GM12878 (cell line): ENCODE measurements around the gene MFSD6. TPM values are rescaled to one million over a fixed set of nuclear protein-coding genes. Genes with fewer than 3 reads are reported as not detected.

ENCODE experiments used
- ATAC-seq: fragments of 200-7000 bp; cut with Tn5 transposase; 3 replicates; pipeline ENCODE4 v1.9.1; 2020; ENCODE audit warnings: mild to moderate bottlenecking, moderate library complexity
- BruUV-seq: library from RNA; stranded (reverse); fragments of 400-500 nt; replicated peaks from 2 replicates; lab custom pipeline; 2021; lab: Mats Ljungman, UMichigan
- CTCF ChIA-PET: fragments of 300-600 bp; sonication (Branson Sonifier 250); formaldehyde crosslinking; extraction: SDS; loops from one replicate; lab custom pipeline; 2021; ENCODE audit warnings: inconsistent platforms; lab: Yijun Ruan, JAX
- POLR2A ChIA-PET: fragments of 350-600 bp; formaldehyde crosslinking; extraction: SDS; loops from one replicate; lab custom pipeline; 2021; ENCODE audit warnings: inconsistent platforms; lab: Charles Lee
- RAD21 ChIA-PET: fragments of 300-600 bp; sonication (Branson Sonifier 250); formaldehyde crosslinking; loops from one replicate; lab custom pipeline; 2023; ENCODE audit warnings: antibody characterized with exemption; ENCODE audit not compliant: unreplicated experiment; lab: Charles Lee
- SMC1A ChIA-PET: fragments of 300-600 bp; sonication (Branson Sonifier 250); formaldehyde crosslinking; loops from one replicate; lab custom pipeline; 2023; ENCODE audit not compliant: unreplicated experiment, uncharacterized antibody; lab: Charles Lee
- DNase-seq: peaks from one replicate; pipeline ENCODE4 v3.0.0-alpha.2; 2011; ENCODE audit warnings: low read depth, low spot score
- FAIRE-seq: peaks from 3 replicates; lab custom pipeline; 2011; peaks lifted over from hg19 to GRCh38; lab: Jason Lieb, UNC
- H2AFZ ChIP-seq: 2 replicates; pipeline ENCODE4 v1.6.0; 2011; ENCODE audit warnings: low read depth, low read length, control low read depth; ENCODE audit not compliant: control insufficient read depth
- H3K27ac ChIP-seq: 2 replicates; pipeline ENCODE4 v1.5.1; 2011; ENCODE audit warnings: control low read depth; ENCODE audit not compliant: control insufficient read depth, insufficient read depth
- H3K27me3 ChIP-seq, 2 experiments: replicated peaks in 1 of 2; 2 replicates each; pipeline versions ENCODE4 v1.6.0 to v1.6.1; 2011; ENCODE audit warnings: low read length in 1 of 2; ENCODE audit not compliant: control insufficient read depth in 2 of 2, insufficient read depth in 2 of 2
- H3K36me3 ChIP-seq, 2 experiments: 2 replicates each; pipeline ENCODE4 v1.5.1; 2011; ENCODE audit warnings: low read length in 1 of 2; ENCODE audit not compliant: control insufficient read depth in 2 of 2, insufficient read depth in 2 of 2
- H3K4me1 ChIP-seq: 2 replicates; pipeline ENCODE4 v1.6.1; 2011; ENCODE audit warnings: mild to moderate bottlenecking, low read length, moderate library complexity, mixed read lengths; ENCODE audit not compliant: control insufficient read depth, insufficient read depth
- H3K4me2 ChIP-seq: 2 replicates; pipeline ENCODE4 v1.6.0; 2011; ENCODE audit warnings: control low read depth; ENCODE audit not compliant: control insufficient read depth, insufficient read depth
- H3K4me3 ChIP-seq: fragments of 200-600 bp; sonication (generic); 2 replicates; pipeline ENCODE4 v1.5.1; 2016
- H3K79me2 ChIP-seq: 2 replicates; pipeline ENCODE4 v1.6.0; 2011; ENCODE audit warnings: low read length; ENCODE audit not compliant: control insufficient read depth, insufficient read depth
- H3K9ac ChIP-seq: 2 replicates; pipeline ENCODE4 v1.8.0; 2011; ENCODE audit warnings: low read length, control low read depth, mixed read lengths; ENCODE audit not compliant: control insufficient read depth, insufficient read depth
- H3K9me3 ChIP-seq: replicated peaks from 3 replicates; pipeline ENCODE4 v1.5.1; 2011; ENCODE audit warnings: mild to moderate bottlenecking, low read length; ENCODE audit not compliant: control insufficient read depth, insufficient read depth
- H4K20me1 ChIP-seq: 2 replicates; pipeline ENCODE4 v1.6.0; 2011; ENCODE audit not compliant: control insufficient read depth, insufficient read depth
- CBX5 ChIP-seq: sonication (generic); IDR thresholded peaks from 2 replicates; pipeline ENCODE4 v1.6.1; 2016; ENCODE audit warnings: low read depth, moderate library complexity, mild to moderate bottlenecking, inconsistent platforms
- CUX1 ChIP-seq: IDR thresholded peaks from 2 replicates; pipeline ENCODE4 v1.6.1; 2012; ENCODE audit warnings: improper control_type of control experiment, low read depth, low read length; ENCODE audit not compliant: insufficient replicate concordance
- NFYA ChIP-seq: IDR thresholded peaks from 2 replicates; pipeline ENCODE4 v1.6.1; 2011; ENCODE audit warnings: low read depth, mild to moderate bottlenecking, low read length, improper control_type of control experiment, borderline replicate concordance
- PBX3 ChIP-seq: IDR thresholded peaks from 2 replicates; pipeline ENCODE4 v1.6.1; 2011; ENCODE audit warnings: mild to moderate bottlenecking, low read depth, low read length, moderate library complexity; ENCODE audit not compliant: insufficient replicate concordance
- RELB ChIP-seq: fragments of 450-650 bp; IDR thresholded peaks from 2 replicates; pipeline ENCODE4 v1.6.1; 2017; ENCODE audit warnings: low read depth, mild to moderate bottlenecking, moderate library complexity
- RUNX3 ChIP-seq: IDR thresholded peaks from 2 replicates; pipeline ENCODE4 v1.6.1; 2012; ENCODE audit warnings: low read length, inconsistent platforms
- SPI1 ChIP-seq: IDR thresholded peaks from 2 replicates; pipeline ENCODE4 v1.6.1; 2011; ENCODE audit warnings: low read depth, mild to moderate bottlenecking, low read length, moderate library complexity, borderline replicate concordance; ENCODE audit not compliant: insufficient read depth
- SREBF1 ChIP-seq: IDR thresholded peaks from 2 replicates; pipeline ENCODE4 v1.6.1; 2012; ENCODE audit warnings: mild to moderate bottlenecking, low read length
- ZBTB40 ChIP-seq: fragments of 450-650 bp; IDR thresholded peaks from 2 replicates; pipeline ENCODE4 v1.6.1; 2016; ENCODE audit warnings: mild to moderate bottlenecking, moderate library complexity, borderline replicate concordance
- ZNF24 ChIP-seq: fragments of 450-650 bp; IDR thresholded peaks from 2 replicates; pipeline ENCODE4 v1.6.1; 2017; ENCODE audit warnings: antibody characterized with exemption, mild to moderate bottlenecking
- WGBS: methylation state at CpG from one replicate; pipeline ENCODE4 v1.1.6; 2016; ENCODE audit warnings: low lambda C conversion rate; ENCODE audit not compliant: insufficient replicate concordance, insufficient coverage; ENCODE audit errors: missing lambda C conversion rate; 5-methylcytosine and 5-hydroxymethylcytosine counted together
- in situ Hi-C: fragments of 300-500 bp; cut with MboI; formaldehyde crosslinking; loops from 9 replicates; pipeline ENCODE4 v1.14.3; 2018; ENCODE audit warnings: mixed read lengths
- intact Hi-C: fragments of 100-400 bp; cut with micrococcal nuclease; formaldehyde crosslinking; loops from one replicate; pipeline ENCODE4 v1.14.2; 2022; ENCODE audit not compliant: unreplicated experiment
- polyA plus RNA-seq, 11 experiments: library from polyadenylated mRNA; depleted of rRNA in 4 of 11; unstranded in 6 of 11; stranded (reverse) in 5 of 11; fragments of >200 nt; fragmentation: Nextera tagmentation in 4 of 11; fragmentation: Illumina TruSeq in 1 of 11; extraction: Ambion mirVana in 4 of 11; extraction: Trizol in 1 of 11; gene quantifications; 1 replicate in 1 of 11; 2 replicates in 10 of 11; pipeline versions ENCODE4 v1.2.1 to v1.2.3, GENCODE V29; 2011 to 2016; ENCODE audit warnings: inconsistent platforms in 2 of 11, missing spikeins in 2 of 11, low read depth in 1 of 11
- total RNA-seq, 4 experiments: library from RNA; depleted of rRNA in 3 of 4; stranded (reverse); fragments of >200 nt in 3 of 4; fragmentation: Illumina TruSeq in 1 of 4; extraction: Trizol in 1 of 4; gene quantifications; 2 replicates each; pipeline versions ENCODE4 v1.2.1 to v1.2.3, GENCODE V29; 2013 to 2021

The MFSD6 gene
- total and polyA plus RNA-seq, 10 of the 15 experiments (the other 5 are each of a cell fraction or from before 2014, with no cell fraction given): 6.7 to 42.6 (median 24.2) TPM

- H4K20me1 ChIP-seq: no peaks in the 10 kb centered on the region
- no peaks in the 10 kb centered on the region for H3K9me3 ChIP-seq
- FAIRE-seq (no peak), ATAC-seq (no peak), DNase-seq (no peak)
- CTCF ChIA-PET: interaction anchor here (0.6 kb wide), 1 partner anchor 67 kb away, joined by 3 read pairs; no protein-coding TSS in a partner anchor
- no peak overlapping the region for H3K9ac ChIP-seq
- intact Hi-C loops (no loop called here), in situ Hi-C loops (no loop called here)
- WGBS: 81% methylated on average over 2 of the region's 2 CpGs
- no peak overlapping the region for H2AFZ ChIP-seq
- POLR2A ChIA-PET: no interaction called here
- SMC1A ChIA-PET: interaction anchor here (1.5 to 6.3 kb wide), 2 partner anchors 12 to 21 kb away, joined by 3 to 47 read pairs; no protein-coding TSS in a partner anchor
- H3K27ac ChIP-seq: no peak overlapping the region
- peaks cover 2% of the 10 kb centered on the region in 2 experiments; a peak in 3 of 4 replicates for H3K36me3 ChIP-seq
- H3K4me2 ChIP-seq: no peak overlapping the region
- RAD21 ChIA-PET: no interaction called here
- H3K4me3 ChIP-seq: no peak overlapping the region
- H3K27me3 ChIP-seq: no peaks in the 10 kb centered on the region
- BruUV-seq: no TSS peak
- H3K79me2 ChIP-seq: peaks cover 13% of the 10 kb centered on the region
- H3K4me1 ChIP-seq: peaks cover 30% of the 10 kb centered on the region
- TF ChIP-seq PBX3 (no peak), SREBF1 (no peak), CBX5 (no peak), RUNX3 (peak; percentile 46), NFYA (no peak), SPI1 (peak; percentile 28; the same call in 1 of the 2 replicates), CUX1 (no peak), ZBTB40 (no peak), ZNF24 (no peak), RELB (no peak)
Measured at GRCh38 chr2:190435031-190435670, 27.0 kb downstream of the MFSD6 start.
